ENCODE data around the gene UPK3BL1.
"Not testable (repeated sequence)": the region's sequence is repeated elsewhere in the genome, so short reads cannot be mapped to it uniquely, and the experiment has no call there.

Gene UPK3BL1

DNA sequence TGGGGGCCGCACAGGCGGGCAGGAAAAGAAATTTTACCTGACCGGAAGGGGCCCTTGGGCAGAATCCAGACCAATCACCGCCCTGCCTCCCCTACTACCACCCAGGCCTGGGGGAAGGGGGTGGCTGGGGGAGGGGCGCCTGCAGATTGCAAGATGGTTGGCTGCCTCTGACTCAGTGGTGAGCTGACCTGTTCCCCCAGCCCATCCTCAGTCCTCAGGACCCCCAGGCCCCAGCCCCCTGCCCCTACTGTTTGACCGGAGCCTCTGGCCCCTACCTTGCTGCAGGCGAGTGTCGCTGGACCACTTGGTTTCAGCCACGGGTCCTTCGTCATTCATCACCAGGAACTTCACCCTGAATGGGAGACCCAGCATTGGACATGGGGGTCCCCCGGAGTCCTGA, 3.7 kb downstream of the UPK3BL1 start:
- H3K56ac ChIP-seq (ENCODE audit: low read length); H3K79me2 ChIP-seq (ENCODE audit: control insufficient read depth, insufficient read depth, low read length); H3K4ac ChIP-seq (ENCODE audit: low read depth, low read length); H3K4me2 ChIP-seq (ENCODE audit: low read length); H3K36me3 ChIP-seq (ENCODE audit: control insufficient read depth, insufficient read depth, low read length); H3K23ac ChIP-seq (ENCODE audit: low read length); H3K4me1 ChIP-seq (ENCODE audit: control insufficient read depth, low read depth, low read length); H2AK5ac ChIP-seq (ENCODE audit: low read length); H2BK15ac ChIP-seq (replicated peaks; ENCODE audit: low read depth); H2BK5ac ChIP-seq (ENCODE audit: low read length); H3K4me3 ChIP-seq (ENCODE audit: low read length); H3K79me1 ChIP-seq (ENCODE audit: low read length); H4K5ac ChIP-seq (ENCODE audit: low read length); H4K8ac ChIP-seq (ENCODE audit: low read depth, low read length); H3K27ac ChIP-seq (ENCODE audit: low read depth, low read length); H3K27me3 ChIP-seq (ENCODE audit: insufficient read depth, low read length, poor library complexity); H3K9ac ChIP-seq (ENCODE audit: low read length); H3K18ac ChIP-seq (ENCODE audit: low read length): not testable (repeated sequence)
- no CpG with 5 or more reads among the region's 11 CpGs for WGBS (ENCODE audit: extremely low coverage, insufficient coverage, low lambda C conversion rate)
- DNase-seq = peak; percentile 12
- H2BK120ac ChIP-seq (ENCODE audit: low read depth, low read length) = peak overlapping the region; percentile 61

DNA sequence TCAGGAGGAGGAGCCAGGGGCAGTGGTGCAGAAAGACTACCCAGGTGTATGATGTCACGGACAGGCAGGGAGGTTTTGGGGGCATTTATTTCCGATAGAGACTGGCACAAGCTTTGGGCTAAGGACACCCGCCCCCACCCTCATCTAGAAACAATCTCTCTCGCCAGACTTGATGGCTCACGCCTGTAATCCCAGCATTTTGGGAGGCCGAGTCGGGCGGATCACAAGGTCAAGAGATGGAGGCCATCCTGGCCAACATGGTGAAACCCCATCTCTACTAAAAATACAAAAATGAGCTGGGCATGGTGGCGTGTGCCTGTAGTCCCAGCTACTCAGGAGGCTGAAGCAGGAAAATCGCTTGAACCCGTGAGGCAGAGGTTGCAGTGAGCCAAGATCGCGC, 5.6 kb downstream of the UPK3BL1 start:
- not testable (repeated sequence) for H2BK5ac ChIP-seq (ENCODE audit: low read length); H3K56ac ChIP-seq (ENCODE audit: low read length); H3K79me1 ChIP-seq (ENCODE audit: low read length); H3K4me2 ChIP-seq (ENCODE audit: low read length); H4K5ac ChIP-seq (ENCODE audit: low read length); H2BK15ac ChIP-seq (replicated peaks; ENCODE audit: low read depth); DNase-seq; H3K9ac ChIP-seq (ENCODE audit: low read length); H3K79me2 ChIP-seq (ENCODE audit: control insufficient read depth, insufficient read depth, low read length); H3K27ac ChIP-seq (ENCODE audit: low read depth, low read length); H3K27me3 ChIP-seq (ENCODE audit: insufficient read depth, low read length, poor library complexity); H4K8ac ChIP-seq (ENCODE audit: low read depth, low read length); H3K36me3 ChIP-seq (ENCODE audit: control insufficient read depth, insufficient read depth, low read length); H2BK120ac ChIP-seq (ENCODE audit: low read depth, low read length); H3K23ac ChIP-seq (ENCODE audit: low read length); H3K18ac ChIP-seq (ENCODE audit: low read length); H2AK5ac ChIP-seq (ENCODE audit: low read length); H3K4ac ChIP-seq (ENCODE audit: low read depth, low read length); H3K4me1 ChIP-seq (ENCODE audit: control insufficient read depth, low read depth, low read length); H3K4me3 ChIP-seq (ENCODE audit: low read length)
- no CpG with 5 or more reads among the region's 13 CpGs for WGBS (ENCODE audit: extremely low coverage, insufficient coverage, low lambda C conversion rate)

DNA sequence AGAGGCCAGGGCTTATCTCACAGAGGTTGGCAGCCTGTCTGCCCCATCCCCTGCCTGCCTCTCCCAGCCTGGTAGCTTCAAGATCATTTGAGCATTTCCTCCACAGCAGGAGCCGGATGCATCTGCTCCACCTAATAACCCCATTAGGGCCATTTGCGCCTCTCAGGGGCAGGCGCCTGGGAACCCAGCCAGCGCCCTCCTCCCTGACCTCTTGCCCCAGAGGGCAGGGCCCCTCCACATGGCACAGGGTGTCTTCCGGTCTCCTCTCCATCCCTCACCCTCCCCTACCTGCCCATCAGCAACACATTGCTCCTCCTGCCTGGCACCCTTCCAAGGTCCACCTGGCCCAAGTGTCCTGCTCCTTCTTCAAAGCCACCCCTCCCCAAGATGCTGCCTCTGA, 7.2 kb downstream of the UPK3BL1 start:
- H3K79me2 ChIP-seq (ENCODE audit: control insufficient read depth, insufficient read depth, low read length); H3K4me3 ChIP-seq (ENCODE audit: low read length); H2BK15ac ChIP-seq (replicated peaks; ENCODE audit: low read depth); H3K4me2 ChIP-seq (ENCODE audit: low read length); H3K56ac ChIP-seq (ENCODE audit: low read length); H3K4me1 ChIP-seq (ENCODE audit: control insufficient read depth, low read depth, low read length); H2BK120ac ChIP-seq (ENCODE audit: low read depth, low read length); H3K18ac ChIP-seq (ENCODE audit: low read length); H3K9ac ChIP-seq (ENCODE audit: low read length); H4K5ac ChIP-seq (ENCODE audit: low read length); H3K27me3 ChIP-seq (ENCODE audit: insufficient read depth, low read length, poor library complexity); H3K4ac ChIP-seq (ENCODE audit: low read depth, low read length); H3K79me1 ChIP-seq (ENCODE audit: low read length); H2BK5ac ChIP-seq (ENCODE audit: low read length); H3K23ac ChIP-seq (ENCODE audit: low read length); H3K27ac ChIP-seq (ENCODE audit: low read depth, low read length); H4K8ac ChIP-seq (ENCODE audit: low read depth, low read length); H2AK5ac ChIP-seq (ENCODE audit: low read length); DNase-seq; H3K36me3 ChIP-seq (ENCODE audit: control insufficient read depth, insufficient read depth, low read length): not testable (repeated sequence)
- no CpG with 5 or more reads among the region's 5 CpGs for WGBS (ENCODE audit: extremely low coverage, insufficient coverage, low lambda C conversion rate)

DNA sequence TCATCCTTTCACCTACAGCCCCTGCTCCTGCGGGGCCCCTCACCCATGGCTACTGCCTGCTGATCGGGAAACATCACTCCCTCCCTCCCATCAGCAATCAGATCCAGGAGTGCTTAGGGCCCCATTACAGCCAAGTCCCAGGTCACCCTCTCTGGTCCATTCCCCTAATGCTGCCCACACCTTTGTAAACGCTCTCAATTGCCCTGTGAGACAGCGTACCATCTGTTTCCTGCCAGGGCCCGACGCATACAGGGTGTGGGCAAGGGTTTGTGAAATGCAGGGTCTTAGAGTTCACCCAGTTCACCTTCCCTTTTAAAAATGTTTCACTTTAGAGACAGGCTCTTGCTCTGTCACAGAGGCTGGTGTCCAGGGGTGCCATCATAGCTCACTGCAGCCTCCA, 8.3 kb downstream of the UPK3BL1 start:
- not testable (repeated sequence) for H3K56ac ChIP-seq (ENCODE audit: low read length); H3K79me1 ChIP-seq (ENCODE audit: low read length); H3K9ac ChIP-seq (ENCODE audit: low read length); H4K8ac ChIP-seq (ENCODE audit: low read depth, low read length); H3K27ac ChIP-seq (ENCODE audit: low read depth, low read length); H3K23ac ChIP-seq (ENCODE audit: low read length); H3K36me3 ChIP-seq (ENCODE audit: control insufficient read depth, insufficient read depth, low read length); H3K4me3 ChIP-seq (ENCODE audit: low read length); H2BK15ac ChIP-seq (replicated peaks; ENCODE audit: low read depth); H3K4ac ChIP-seq (ENCODE audit: low read depth, low read length); H2BK120ac ChIP-seq (ENCODE audit: low read depth, low read length); H3K18ac ChIP-seq (ENCODE audit: low read length); H2BK5ac ChIP-seq (ENCODE audit: low read length); H3K79me2 ChIP-seq (ENCODE audit: control insufficient read depth, insufficient read depth, low read length); H2AK5ac ChIP-seq (ENCODE audit: low read length); DNase-seq; H3K4me1 ChIP-seq (ENCODE audit: control insufficient read depth, low read depth, low read length); H4K5ac ChIP-seq (ENCODE audit: low read length); H3K4me2 ChIP-seq (ENCODE audit: low read length); H3K27me3 ChIP-seq (ENCODE audit: insufficient read depth, low read length, poor library complexity)
- WGBS (ENCODE audit: extremely low coverage, insufficient coverage, low lambda C conversion rate) = no CpG with 5 or more reads among the region's 6 CpGs

- H3K4me3 ChIP-seq (ENCODE audit: low read length); H2BK15ac ChIP-seq (replicated peaks; ENCODE audit: low read depth); H3K79me2 ChIP-seq (ENCODE audit: control insufficient read depth, insufficient read depth, low read length); H3K79me1 ChIP-seq (ENCODE audit: low read length); H3K9ac ChIP-seq (ENCODE audit: low read length); H3K27me3 ChIP-seq (ENCODE audit: insufficient read depth, low read length, poor library complexity); H3K56ac ChIP-seq (ENCODE audit: low read length); H3K36me3 ChIP-seq (ENCODE audit: control insufficient read depth, insufficient read depth, low read length); H2AK5ac ChIP-seq (ENCODE audit: low read length); H3K18ac ChIP-seq (ENCODE audit: low read length); DNase-seq; H2BK120ac ChIP-seq (ENCODE audit: low read depth, low read length); H2BK5ac ChIP-seq (ENCODE audit: low read length); H4K5ac ChIP-seq (ENCODE audit: low read length); H3K4ac ChIP-seq (ENCODE audit: low read depth, low read length); H3K4me1 ChIP-seq (ENCODE audit: control insufficient read depth, low read depth, low read length); H4K8ac ChIP-seq (ENCODE audit: low read depth, low read length); H3K23ac ChIP-seq (ENCODE audit: low read length); H3K27ac ChIP-seq (ENCODE audit: low read depth, low read length); H3K4me2 ChIP-seq (ENCODE audit: low read length): not testable (repeated sequence)
- WGBS (ENCODE audit: extremely low coverage, insufficient coverage, low lambda C conversion rate) = no CpG with 5 or more reads among the region's 9 CpGs
These were observed 12.0 kb downstream of the UPK3BL1 start for GRCh38 chr7:102630622-102631021.

DNA sequence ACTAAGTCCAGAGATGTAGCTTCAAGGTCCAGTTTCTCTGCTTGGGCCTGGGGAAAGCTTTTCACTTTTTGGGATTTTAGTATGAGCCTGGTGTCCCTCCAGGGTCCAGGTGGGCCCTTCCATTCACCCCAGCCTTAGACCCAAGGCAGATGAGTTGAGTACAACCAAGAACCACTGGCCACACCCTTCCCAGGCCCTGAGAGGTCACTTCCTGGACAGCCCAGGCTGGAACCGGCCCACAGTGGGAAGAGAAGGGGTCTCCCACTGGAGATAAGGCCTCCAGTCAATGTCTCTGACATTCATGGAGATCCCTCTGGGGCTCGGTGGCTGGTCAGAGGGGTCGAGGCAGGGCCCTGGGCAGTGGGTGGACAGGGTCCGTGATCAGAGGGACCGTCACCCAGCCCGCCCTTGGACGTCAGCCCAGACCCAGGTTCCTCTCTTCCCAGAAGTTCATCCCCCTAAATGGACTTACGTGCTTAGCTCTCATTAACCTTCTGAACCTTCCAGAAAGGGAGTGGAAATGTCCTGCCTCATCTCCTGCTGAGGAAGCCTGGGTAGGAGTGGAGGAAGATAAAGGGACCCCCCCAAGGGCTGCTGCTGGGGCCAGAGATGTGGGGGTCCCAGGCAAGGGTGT, 15.2 kb downstream of the UPK3BL1 start:
- H3K4me3 ChIP-seq (ENCODE audit: low read length); H3K27me3 ChIP-seq (ENCODE audit: insufficient read depth, low read length, poor library complexity); H3K27ac ChIP-seq (ENCODE audit: low read depth, low read length); H3K4ac ChIP-seq (ENCODE audit: low read depth, low read length); H3K18ac ChIP-seq (ENCODE audit: low read length); DNase-seq; H3K79me2 ChIP-seq (ENCODE audit: control insufficient read depth, insufficient read depth, low read length); H3K56ac ChIP-seq (ENCODE audit: low read length); H2AK5ac ChIP-seq (ENCODE audit: low read length); H3K79me1 ChIP-seq (ENCODE audit: low read length); H2BK15ac ChIP-seq (replicated peaks; ENCODE audit: low read depth); H3K4me2 ChIP-seq (ENCODE audit: low read length); H3K9ac ChIP-seq (ENCODE audit: low read length); H4K8ac ChIP-seq (ENCODE audit: low read depth, low read length); H3K23ac ChIP-seq (ENCODE audit: low read length); H2BK5ac ChIP-seq (ENCODE audit: low read length); H4K5ac ChIP-seq (ENCODE audit: low read length); H3K36me3 ChIP-seq (ENCODE audit: control insufficient read depth, insufficient read depth, low read length); H2BK120ac ChIP-seq (ENCODE audit: low read depth, low read length); H3K4me1 ChIP-seq (ENCODE audit: control insufficient read depth, low read depth, low read length): not testable (repeated sequence)
- no CpG with 5 or more reads among the region's 8 CpGs for WGBS (ENCODE audit: extremely low coverage, insufficient coverage, low lambda C conversion rate)

Measured in mesendoderm (in vitro differentiated cells).